Adrenal gland (tissue), 12 donors: ENCODE data around the gene SBK3. TPM values are rescaled to one million over a fixed set of nuclear protein-coding genes. Genes with fewer than 3 reads are reported as not detected.
"Not testable (repeated sequence)": the region's sequence is repeated elsewhere in the genome, so short reads cannot be mapped to it uniquely, and the experiment has no call there.

Experiments used
- DNase-seq, 7 donors: peaks; one replicate each; pipeline ENCODE4 v3.0.0-alpha.2; 2019 to 2020
- H3K27ac ChIP-seq, 5 donors: fragments of 200-600 bp; sonication (generic) in 4 of 5; 1 replicate in 3 of 5; 2 replicates in 2 of 5; pipeline versions ENCODE4 v1.5.1 to v1.8.0; 2016 to 2020; ENCODE audit warnings: mild to moderate bottlenecking in 1 of 5
- H3K27me3 ChIP-seq: fragments of 200-600 bp; 2 replicates; pipeline ENCODE4 v1.8.0; 2021
- H3K36me3 ChIP-seq, 2 donors: fragments of 200-600 bp; replicated peaks in 1 of 2; 1 replicate in 1 of 2; 2 replicates in 1 of 2; pipeline versions ENCODE4 v1.5.1 to v1.8.0; 2018 to 2022
- H3K4me1 ChIP-seq, 2 donors: fragments of 200-600 bp; replicated peaks in 1 of 2; 1 replicate in 1 of 2; 2 replicates in 1 of 2; pipeline versions ENCODE4 v1.5.1 to v1.8.0; 2018 to 2021
- H3K4me3 ChIP-seq, 4 donors: fragments of 200-600 bp; sonication (generic) in 3 of 4; one replicate each; pipeline ENCODE4 v1.5.1; 2016 to 2018
- H3K9me3 ChIP-seq, 3 donors: fragments of 200-600 bp; sonication (generic) in 1 of 3; replicated peaks in 1 of 3; 1 replicate in 2 of 3; 2 replicates in 1 of 3; pipeline versions ENCODE4 v1.5.1 to v1.8.0; 2016 to 2021
- CTCF ChIP-seq, 6 experiments: fragments of 450-650 bp in 4 of 6; fragments of 200-600 bp in 2 of 6; sonication (generic) in 1 of 6; IDR thresholded peaks; 1 replicate in 5 of 6; 2 replicates in 1 of 6; pipeline versions ENCODE4 v1.5.1 to v1.8.0; 2016 to 2021; ENCODE audit warnings: antibody characterized with exemption in 6 of 6, mild to moderate bottlenecking in 2 of 6, moderate library complexity in 1 of 6
- POLR2A ChIP-seq, 2 donors: fragments of 450-650 bp; IDR thresholded peaks; one replicate each; pipeline ENCODE4 v1.6.1; 2017; ENCODE audit warnings: antibody characterized with exemption in 2 of 2, mild to moderate bottlenecking in 2 of 2, moderate library complexity in 1 of 2
- WGBS, 4 donors: extraction: QIAGEN DNeasy Blood & Tissue Kit in 2 of 4; methylation state at CpG; one replicate each; pipeline versions ENCODE4 v1.1.5 to v1.1.7; 2013 to 2017; 5-methylcytosine and 5-hydroxymethylcytosine counted together
- intact Hi-C, 2 donors: fragments of 100-400 bp; cut with DNase I; formaldehyde crosslinking; loops; one replicate each; pipeline versions ENCODE4 v1.14.1 to v1.15.0; 2022 to 2023
- polyA plus RNA-seq, 3 donors: library from polyadenylated mRNA; stranded (reverse); fragments of 200-250 nt in 2 of 3; fragments of 350-450 nt in 1 of 3; fragmentation: Illumina TruSeq in 1 of 3; extraction: RNeasy Lipid Tissue Mini Kit (QIAGEN cat#74804) in 1 of 3; gene quantifications; one replicate each; pipeline ENCODE4 v1.2.3, GENCODE V29; 2013 to 2014
- total RNA-seq, 9 donors: library from RNA; depleted of rRNA in 4 of 9; stranded (reverse); fragments of >200 nt in 4 of 9; fragments of 120-200 nt in 1 of 9; fragmentation: NEBNext Ultra II Directional in 1 of 9; extraction: Animal tissue kit (Norgen Biotek cat#: 25700) in 1 of 9; gene quantifications; one replicate each; pipeline versions ENCODE4 v1.1.0 to v1.2.4, GENCODE V29; 2013 to 2023
- donor health status: healthy with polysubstance abuse.
- donor health status: Bipolar disorder and iron deficiency.
- donor health status: DM: yes; HTN: yes; CAD: no.
- donor health status: DM: no; HTN: no; CAD: no.
- donor health status: DM: no; HTN: no; CAD: no.
- donor health status: DM: yes; HTN: yes; CAD: no.

Gene SBK3
- total and polyA plus RNA-seq, 12 donors: 0.10 to 0.68 (median 0.18) TPM; not detected in 9

- Histone ChIP-seq H3K9me3 (no peaks in the 10 kb centered on the region), H3K27me3 (no peaks in the 10 kb centered on the region), H3K4me1 (no peaks in the 10 kb centered on the region), H3K27ac (no peak overlapping the region), H3K36me3 (no peaks in the 10 kb centered on the region), H3K4me3 (no peak overlapping the region)
- no peak for DNase-seq
- 93 to 94% (median 94%) methylated on average over 18 to 26 of the region's 26 CpGs for WGBS, 4 donors
- TF ChIP-seq CTCF (IDR thresholded peaks at IDR 0.05) (no peak), POLR2A (IDR thresholded peaks at IDR 0.05) (no peak)
- intact Hi-C loops: loop anchor here in 1 of 2 donors (5.0 to 10.0 kb wide), 2 partner anchors 38 to 356 kb away; partner anchors contain the start of genes C19orf85, ISOC2 and TNNT1
These were observed 44.9 kb downstream of the SBK3 start for GRCh38 chr19:55500368-55500952.

GRCh38 chr19:55498246-55498840 lies 47.0 kb downstream of the SBK3 start:
- no peaks in the 10 kb centered on the region for H3K9me3 ChIP-seq
- intact Hi-C loops: no loop called here

GRCh38 chr19:55497763-55498162 lies 47.6 kb downstream of the SBK3 start:
- Histone ChIP-seq H3K27ac (no peak overlapping the region), H3K4me1 (no peaks in the 10 kb centered on the region), H3K27me3 (no peaks in the 10 kb centered on the region), H3K4me3 (no peak overlapping the region), H3K9me3 (no peaks in the 10 kb centered on the region), H3K36me3 (no peaks in the 10 kb centered on the region)
- 81 to 89% (median 87%) methylated on average over 6 to 13 of the region's 13 CpGs for WGBS, 4 donors
- DNase-seq: no peak
- intact Hi-C loops: no loop called here
- TF ChIP-seq POLR2A (IDR thresholded peaks at IDR 0.05) (no peak), CTCF (IDR thresholded peaks at IDR 0.05) (no peak)

More at GRCh38 chr19:55498246-55498840, 47.0 kb downstream of the SBK3 start:
- Histone ChIP-seq H3K27ac (no peak overlapping the region), H3K4me1 (no peaks in the 10 kb centered on the region), H3K4me3 (no peak overlapping the region), H3K27me3 (no peaks in the 10 kb centered on the region), H3K36me3 (no peaks in the 10 kb centered on the region)
- no peak for TF ChIP-seq CTCF (IDR thresholded peaks at IDR 0.05)
- no peak for TF ChIP-seq POLR2A (IDR thresholded peaks at IDR 0.05)
- WGBS, 4 donors: 36 to 65% (median 40%) methylated on average over 2 of the region's 2 CpGs
- DNase-seq: no peak

GRCh38 chr19:55496820-55497219 lies 48.5 kb downstream of the SBK3 start:
- H3K4me1 ChIP-seq, H3K36me3 ChIP-seq, H3K4me3 ChIP-seq, DNase-seq, H3K9me3 ChIP-seq, H3K27me3 ChIP-seq, intact Hi-C loops, H3K27ac ChIP-seq: not testable (repeated sequence)
- 83 to 87% (median 86%) methylated on average over 10 of the region's 10 CpGs for WGBS, 4 donors
